ENCODE results near the gene CCDC197. TPM values are rescaled to one million over a fixed set of nuclear protein-coding genes. Genes with fewer than 3 reads are reported as not detected.

The CCDC197 gene
- total and polyA plus RNA-seq, 9 of the 15 experiments (the other 6 are each of a cell fraction or from before 2014, with no cell fraction given): not detected

GRCh38 chr14:93973607-93974006, 23.5 kb upstream of the CCDC197 start:
- TF ChIP-seq HINFP (tag; conservative IDR thresholded peaks at IDR 0.05; ENCODE audit: low read depth): no peak
- no peak for TF ChIP-seq DNMT1 (IDR thresholded peaks at IDR 0.05)
- no peak for TF ChIP-seq ETV6 (IDR thresholded peaks at IDR 0.05; ENCODE audit: borderline replicate concordance in 1 of 2, low read depth in 2 of 2, low read length in 1 of 2)
- TF ChIP-seq ETV6 (CRISPR knock-in tag; IDR thresholded peaks at IDR 0.05; ENCODE audit: borderline replicate concordance): no peak
- TF ChIP-seq E4F1 (CRISPR knock-in tag; IDR thresholded peaks at IDR 0.05; ENCODE audit: borderline replicate concordance): no peak
- no peak for TF ChIP-seq BCL6 (CRISPR knock-in tag; IDR thresholded peaks at IDR 0.05)
- no peak for TF ChIP-seq ZNF696 (CRISPR knock-in tag; conservative IDR thresholded peaks at IDR 0.05)
- no peak for TF ChIP-seq ATF6 (CRISPR knock-in tag; IDR thresholded peaks at IDR 0.05)
- no peak for TF ChIP-seq PTBP1 (IDR thresholded peaks at IDR 0.05; ENCODE audit: low read depth, low read length)
- in situ Hi-C loops (cut with MboI) (no loop called here), intact Hi-C loops (cut with micrococcal nuclease) (no loop called here)
- no peaks in the 10 kb centered on the region for H3K36me3 ChIP-seq (ENCODE audit: control insufficient read depth, insufficient read depth, low read length)
- H3K9me1 ChIP-seq (ENCODE audit: control insufficient read depth, insufficient read depth, low read length): no peaks in the 10 kb centered on the region
- no peak overlapping the region for H3K9ac ChIP-seq (ENCODE audit: insufficient read depth in 1 of 2, low read depth in 2 of 2, low read length in 2 of 2)
- H3K4me3 ChIP-seq: no peak overlapping the region
- no peak overlapping the region for H3K27ac ChIP-seq (ENCODE audit: extremely low read depth, low read depth, low read length)
- H2AFZ ChIP-seq (ENCODE audit: low read depth, low read length): no peak overlapping the region
- no peaks in the 10 kb centered on the region for H3K79me2 ChIP-seq (ENCODE audit: control insufficient read depth, insufficient read depth, low read length)
- ChIA-PET POLR2A (interaction anchor here (0.6 to 0.7 kb wide), 2 partner anchors 46 to 952 kb away, joined by 3 read pairs; no protein-coding TSS in a partner anchor), CTCF (ENCODE audit: low intra/inter-chr PET ratio) (no interaction called here)
- H3K9me3 ChIP-seq (replicated peaks; ENCODE audit: control insufficient read depth, insufficient read depth, low read depth, low read length): no peaks in the 10 kb centered on the region
- H3K27me3 ChIP-seq (ENCODE audit: control insufficient read depth in 2 of 2, insufficient read depth in 2 of 2, low read length in 2 of 2): peaks cover 0 to 49% of the 10 kb centered on the region in 2 experiments; a peak in 2 of 5 replicates
- no peaks in the 10 kb centered on the region; a peak in 1 of 5 replicates for H3K4me1 ChIP-seq (replicated peaks in 1 of 2; ENCODE audit: control insufficient read depth in 2 of 2, insufficient read depth in 2 of 2, low read length in 2 of 2)
- no peaks in the 10 kb centered on the region for H4K20me1 ChIP-seq (replicated peaks; ENCODE audit: control insufficient read depth, insufficient read depth, low read length)
- WGBS (ENCODE audit: insufficient coverage, low coverage, missing lambda C conversion rate): 0% methylated on average over 3 of the region's 6 CpGs
- DNase-seq (ENCODE audit: extremely low read depth in 1 of 4, low spot score in 3 of 4): no peak
- ATAC-seq: no peak
- no TSS peak for BruUV-seq (replicated peaks)
- no peak overlapping the region for H3K4me2 ChIP-seq (ENCODE audit: insufficient read depth, low read length)
- no peak for FAIRE-seq
